ENCODE results near the gene COASY. TPM values are rescaled to one million over a fixed set of nuclear protein-coding genes. Genes with fewer than 3 reads are reported as not detected.
"Not testable (repeated sequence)": the region's sequence is repeated elsewhere in the genome, so short reads cannot be mapped to it uniquely, and the experiment has no call there.

Gene COASY
- total RNA-seq, 1 donor from 2014 or later, result 49.4 TPM

GRCh38 chr17:42537826-42538451 lies 24.0 kb upstream of the COASY start:
- DNase-seq (ENCODE audit: low read depth), result no peak
- TF ChIP-seq CTCF (conservative IDR thresholded peaks at IDR 0.05; ENCODE audit: low read depth, low read length), result no peak
- no peak overlapping the region for H3K4me3 ChIP-seq (ENCODE audit: low read depth, low read length)

- DNase-seq (ENCODE audit: low read depth), result no peak
- no peak overlapping the region for H3K4me3 ChIP-seq (ENCODE audit: low read depth, low read length)
- TF ChIP-seq CTCF (conservative IDR thresholded peaks at IDR 0.05; ENCODE audit: low read depth, low read length), result no peak
These were observed 23.5 kb upstream of the COASY start for GRCh38 chr17:42538482-42538881.

GRCh38 chr17:42540558-42540957 lies 21.4 kb upstream of the COASY start:
- not testable (repeated sequence) for DNase-seq (ENCODE audit: low read depth); H3K4me3 ChIP-seq (ENCODE audit: low read depth, low read length)

GRCh38 chr17:42541041-42541833 lies 20.7 kb upstream of the COASY start:
- TF ChIP-seq CTCF (conservative IDR thresholded peaks at IDR 0.05; ENCODE audit: low read depth, low read length), result no peak
- no peak overlapping the region for H3K4me3 ChIP-seq (ENCODE audit: low read depth, low read length)
- no peak for DNase-seq (ENCODE audit: low read depth)

- no peak for TF ChIP-seq CTCF (conservative IDR thresholded peaks at IDR 0.05; ENCODE audit: low read depth, low read length)
- DNase-seq (ENCODE audit: low read depth), result no peak
- H3K4me3 ChIP-seq (ENCODE audit: low read depth, low read length), result no peak overlapping the region
These were observed 18.5 kb upstream of the COASY start for GRCh38 chr17:42543190-42544079.

GRCh38 chr17:42544874-42545283 lies 17.1 kb upstream of the COASY start:
- no peak for TF ChIP-seq CTCF (conservative IDR thresholded peaks at IDR 0.05; ENCODE audit: low read depth, low read length)
- no peak for DNase-seq (ENCODE audit: low read depth)
- H3K4me3 ChIP-seq (ENCODE audit: low read depth, low read length), result no peak overlapping the region

- DNase-seq (ENCODE audit: low read depth); H3K4me3 ChIP-seq (ENCODE audit: low read depth, low read length): not testable (repeated sequence)
These were observed 16.0 kb upstream of the COASY start for GRCh38 chr17:42545755-42546505.
